NCI-H345 treated with DMSO at 0.1 percent for 48 hours (cell line): ENCODE measurements around the gene CACNA1I.

Experiments
- DNase-seq: peaks from one replicate; lab custom pipeline; 2025; ENCODE audit not compliant: unreplicated experiment; lab: John Stamatoyannopoulos, UW

CACNA1I gene

GRCh38 chr22:39621826-39622225 lies 51.3 kb downstream of the CACNA1I start:
- DNase-seq = no peak

- no peak for DNase-seq
These were observed 52.4 kb downstream of the CACNA1I start for GRCh38 chr22:39622881-39623367.

- DNase-seq = no peak
These were observed 53.3 kb downstream of the CACNA1I start for GRCh38 chr22:39623603-39624500.

GRCh38 chr22:39624501-39624821 lies 53.9 kb downstream of the CACNA1I start:
- DNase-seq = no peak

- DNase-seq = no peak
These were observed 55.3 kb downstream of the CACNA1I start for GRCh38 chr22:39625569-39626537.

GRCh38 chr22:39627208-39627607 lies 56.7 kb downstream of the CACNA1I start:
- DNase-seq = no peak

GRCh38 chr22:39627865-39628562 lies 57.5 kb downstream of the CACNA1I start:
- DNase-seq = no peak

- DNase-seq = no peak
These were observed 58.1 kb downstream of the CACNA1I start for GRCh38 chr22:39628563-39629080.

- DNase-seq = no peak
These were observed 59.3 kb downstream of the CACNA1I start for GRCh38 chr22:39629851-39630250.

GRCh38 chr22:39630721-39631120 lies 60.2 kb downstream of the CACNA1I start:
- DNase-seq = no peak

- DNase-seq = no peak
These were observed 61.1 kb downstream of the CACNA1I start for GRCh38 chr22:39631381-39632286.

GRCh38 chr22:39634530-39635405 lies 64.2 kb downstream of the CACNA1I start:
- no peak for DNase-seq

- DNase-seq = no peak
These were observed 65.2 kb downstream of the CACNA1I start for GRCh38 chr22:39635719-39636118.

- no peak for DNase-seq
These were observed 68.4 kb downstream of the CACNA1I start for GRCh38 chr22:39638958-39639357.

- DNase-seq = no peak
These were observed 71.2 kb downstream of the CACNA1I start for GRCh38 chr22:39641660-39642310.

GRCh38 chr22:39643311-39644083 lies 72.9 kb downstream of the CACNA1I start:
- DNase-seq = no peak

GRCh38 chr22:39645532-39645931 lies 75.0 kb downstream of the CACNA1I start:
- no peak for DNase-seq
